HCT116 (cell line): ENCODE results near the gene TTC23L. TPM values are rescaled to one million over a fixed set of nuclear protein-coding genes. Genes with fewer than 3 reads are reported as not detected.

Source experiments
- ATAC-seq: fragments of 200-7000 bp; cut with Tn5 transposase; 2 replicates; pipeline ENCODE4 v1.9.1; 2020; ENCODE audit warnings: mild to moderate bottlenecking, moderate library complexity
- BruUV-seq: library from RNA; stranded (reverse); fragments of 400-500 nt; replicated peaks from 2 replicates; lab custom pipeline; 2021; lab: Mats Ljungman, UMichigan
- CTCF ChIA-PET: fragments of 300-600 bp; sonication (Branson Sonifier 250); formaldehyde crosslinking; loops from one replicate; lab custom pipeline; 2021; ENCODE audit warnings: antibody characterized with exemption; lab: Charles Lee
- POLR2A ChIA-PET: fragments of 300-600, 350-600 bp; sonication (Branson Sonifier 250); formaldehyde crosslinking; loops from one replicate; lab custom pipeline; 2021; ENCODE audit warnings: antibody characterized with exemption; lab: Charles Lee
- RAD21 ChIA-PET, 2 experiments: fragments of 300-600 bp; sonication (Branson Sonifier 250); formaldehyde crosslinking; loops; one replicate each; lab custom pipeline; 2023; ENCODE audit warnings: low total read pairs in 2 of 2; ENCODE audit not compliant: uncharacterized antibody in 2 of 2, unreplicated experiment in 2 of 2, low non-redundant PET in 1 of 2; lab: Charles Lee
- DNase-seq: peaks from one replicate; pipeline ENCODE4 v3.0.0-alpha.2; 2010; ENCODE audit warnings: low read depth, low spot score
- H2AFZ ChIP-seq: fragments of 200-600 bp; shearing (Covaris generic), sonication (generic); 2 replicates; pipeline ENCODE4 v1.6.1; 2017; ENCODE audit warnings: low read depth, mixed run types, mixed read lengths, antibody characterized with exemption, low read length; ENCODE audit not compliant: poor library complexity, severe bottlenecking
- H3K27ac ChIP-seq: 2 replicates; pipeline ENCODE4 v1.5.1; 2012; ENCODE audit warnings: low read depth, low read length
- H3K27me3 ChIP-seq: fragments of 200-600 bp; sonication (generic); 2 replicates; pipeline ENCODE4 v1.6.1; 2016; ENCODE audit warnings: mixed run types, low read length, mixed read lengths; ENCODE audit not compliant: insufficient read depth
- H3K36me3 ChIP-seq, 2 experiments: fragments of 200-500 bp in 1 of 2; fragments of 200-600 bp in 1 of 2; sonication (Bioruptor generic) in 1 of 2; sonication (generic) in 1 of 2; 2 replicates each; pipeline versions ENCODE4 v1.5.1 to v1.6.1; 2014 to 2016; ENCODE audit warnings: low read length in 2 of 2, inconsistent platforms in 1 of 2, mixed read lengths in 1 of 2, mixed run types in 1 of 2; ENCODE audit not compliant: insufficient read depth in 2 of 2, control insufficient read depth in 1 of 2
- H3K4me1 ChIP-seq, 2 experiments: fragments of 200-600 bp in 1 of 2; sonication (generic) in 1 of 2; 2 replicates each; pipeline versions ENCODE4 v1.5.1 to v1.6.1; 2012 to 2017; ENCODE audit warnings: low read length in 2 of 2, inconsistent platforms in 1 of 2, mild to moderate bottlenecking in 1 of 2, mixed read lengths in 1 of 2, mixed run types in 1 of 2, moderate library complexity in 1 of 2; ENCODE audit not compliant: insufficient read depth in 2 of 2, control insufficient read depth in 1 of 2
- H3K4me2 ChIP-seq: fragments of 200-600 bp; sonication (generic); 2 replicates; pipeline ENCODE4 v1.6.1; 2017; ENCODE audit warnings: mixed run types, low read length, mixed read lengths
- H3K4me3 ChIP-seq, 2 experiments: fragments of 200-600 bp in 1 of 2; sonication (generic) in 1 of 2; replicated peaks in 1 of 2; 2 replicates each; pipeline ENCODE4 v1.5.1; 2011 to 2016; ENCODE audit warnings: low read length in 2 of 2, control low read depth in 1 of 2, low read depth in 1 of 2, mild to moderate bottlenecking in 1 of 2, mixed read lengths in 1 of 2, mixed run types in 1 of 2
- H3K79me2 ChIP-seq: fragments of 200-600 bp; sonication (generic); 2 replicates; pipeline ENCODE4 v1.6.1; 2017; ENCODE audit warnings: mild to moderate bottlenecking, mixed run types, low read length, moderate library complexity, mixed read lengths; ENCODE audit not compliant: insufficient read depth
- H3K9ac ChIP-seq: fragments of 200-600 bp; sonication (generic); 2 replicates; pipeline ENCODE4 v1.6.1; 2016; ENCODE audit warnings: low read length, mixed read lengths
- H3K9me2 ChIP-seq: fragments of 200-600 bp; sonication (generic), shearing (Covaris generic); 2 replicates; pipeline ENCODE4 v1.6.1; 2017; ENCODE audit warnings: mixed run types, mild to moderate bottlenecking, moderate library complexity; ENCODE audit not compliant: insufficient read depth
- H3K9me3 ChIP-seq, 2 experiments: fragments of 200-500 bp in 1 of 2; fragments of 200-600 bp in 1 of 2; sonication (Bioruptor generic) in 1 of 2; sonication (generic) in 1 of 2; 2 replicates each; pipeline ENCODE4 v1.6.1; 2014 to 2017; ENCODE audit warnings: low read length in 2 of 2, mixed read lengths in 2 of 2, inconsistent platforms in 1 of 2, low read depth in 1 of 2, mild to moderate bottlenecking in 1 of 2, mixed run types in 1 of 2, moderate library complexity in 1 of 2; ENCODE audit not compliant: control insufficient read depth in 1 of 2, insufficient read depth in 1 of 2
- H4K20me1 ChIP-seq: fragments of 200-600 bp; sonication (generic), shearing (Covaris generic); 2 replicates; pipeline ENCODE4 v1.6.1; 2017; ENCODE audit warnings: mixed run types, mild to moderate bottlenecking, moderate library complexity; ENCODE audit not compliant: insufficient read depth
- EGR1 ChIP-seq: IDR thresholded peaks from 2 replicates; pipeline ENCODE4 v1.6.1; 2012; ENCODE audit warnings: low read depth
- EZH2phosphoT487 ChIP-seq: fragments of 200-600 bp; IDR thresholded peaks from 2 replicates; pipeline ENCODE4 v1.6.1; 2018; ENCODE audit warnings: antibody characterized with exemption, borderline replicate concordance
- POLR2A ChIP-seq: IDR thresholded peaks from 2 replicates; pipeline ENCODE4 v1.7.0; 2011; ENCODE audit warnings: borderline replicate concordance; ENCODE audit not compliant: insufficient read depth, insufficient read length; ENCODE audit errors: extremely low read depth
- RAD21 ChIP-seq: IDR thresholded peaks from 2 replicates; pipeline ENCODE4 v1.6.1; 2012; ENCODE audit warnings: low read depth, mild to moderate bottlenecking
- YY1 ChIP-seq: IDR thresholded peaks from 2 replicates; pipeline ENCODE4 v1.6.1; 2011; ENCODE audit warnings: low read length, low read depth, moderate library complexity, mild to moderate bottlenecking; ENCODE audit not compliant: insufficient replicate concordance; ENCODE audit errors: extremely low read depth
- ZBTB33 ChIP-seq: IDR thresholded peaks from 2 replicates; pipeline ENCODE4 v1.6.1; 2011; ENCODE audit warnings: mild to moderate bottlenecking, low read length, moderate library complexity; ENCODE audit not compliant: insufficient replicate concordance; ENCODE audit errors: extremely low read depth
- ZFX ChIP-seq: fragments of 450-650 bp; IDR thresholded peaks from 2 replicates; pipeline ENCODE4 v1.6.1; 2017
- intact Hi-C: fragments of 100-400 bp; cut with micrococcal nuclease; formaldehyde crosslinking; loops from 2 replicates; pipeline ENCODE4 v1.10.0; 2022
- total RNA-seq: library from RNA; stranded (reverse); gene quantifications from one replicate; pipeline ENCODE4 v1.2.1, GENCODE V29; 2021; ENCODE audit not compliant: unreplicated experiment
- TF ChIP-seq, protein P1 (sequence below), 3 experiments: fragments of 200-600 bp in 1 of 3; sonication (generic) in 1 of 3; IDR thresholded peaks in 2 of 3; conservative IDR thresholded peaks in 1 of 3; 2 replicates each; pipeline ENCODE4 v1.5.1; 2012 to 2017; ENCODE audit warnings: low read depth in 2 of 3, low read length in 2 of 3, antibody characterized with exemption in 1 of 3, borderline replicate concordance in 1 of 3, control low read depth in 1 of 3, mild to moderate bottlenecking in 1 of 3, mixed read lengths in 1 of 3, mixed run types in 1 of 3, moderate library complexity in 1 of 3; ENCODE audit not compliant: insufficient read depth in 1 of 3
- TF ChIP-seq, protein P2 (sequence below): IDR thresholded peaks from 2 replicates; pipeline ENCODE4 v1.6.1; 2012; ENCODE audit warnings: low read depth

TTC23L gene
- total RNA-seq, 1 experiment from 2014 or later, result 1.0 TPM

DNA sequence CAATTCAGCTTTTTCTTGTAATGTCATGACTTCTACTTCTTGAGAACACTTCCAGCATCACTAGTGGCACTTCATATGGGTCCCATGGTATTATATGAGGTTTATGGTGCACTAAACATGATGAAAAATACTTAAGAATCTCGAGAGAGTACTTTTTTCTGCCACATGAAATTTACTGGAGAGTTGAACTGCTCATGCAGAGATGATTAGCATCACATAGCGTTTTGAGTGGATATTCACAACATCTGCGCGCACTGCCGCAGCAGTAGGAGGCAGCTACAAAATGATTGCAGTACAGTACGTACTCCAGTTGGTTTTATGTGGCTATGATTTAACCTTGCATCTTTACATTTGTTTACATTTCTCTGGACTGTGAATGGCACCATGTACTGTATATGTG, 61.7 kb downstream of the TTC23L start:
- intact Hi-C loops, result no loop called here
- Histone ChIP-seq H3K27me3 (no peaks in the 10 kb centered on the region), H3K27ac (no peak overlapping the region), H3K9me3 (no peaks in the 10 kb centered on the region), H3K4me3 (no peak overlapping the region), H4K20me1 (no peaks in the 10 kb centered on the region)
- DNase-seq, result no peak
- no peak for ATAC-seq
- no peak for TF ChIP-seq ZBTB33
- TF ChIP-seq EGR1, result no peak
- TF ChIP-seq RAD21, result no peak
- no peak for TF ChIP-seq EZH2phosphoT487
- TF ChIP-seq, protein P1, sequence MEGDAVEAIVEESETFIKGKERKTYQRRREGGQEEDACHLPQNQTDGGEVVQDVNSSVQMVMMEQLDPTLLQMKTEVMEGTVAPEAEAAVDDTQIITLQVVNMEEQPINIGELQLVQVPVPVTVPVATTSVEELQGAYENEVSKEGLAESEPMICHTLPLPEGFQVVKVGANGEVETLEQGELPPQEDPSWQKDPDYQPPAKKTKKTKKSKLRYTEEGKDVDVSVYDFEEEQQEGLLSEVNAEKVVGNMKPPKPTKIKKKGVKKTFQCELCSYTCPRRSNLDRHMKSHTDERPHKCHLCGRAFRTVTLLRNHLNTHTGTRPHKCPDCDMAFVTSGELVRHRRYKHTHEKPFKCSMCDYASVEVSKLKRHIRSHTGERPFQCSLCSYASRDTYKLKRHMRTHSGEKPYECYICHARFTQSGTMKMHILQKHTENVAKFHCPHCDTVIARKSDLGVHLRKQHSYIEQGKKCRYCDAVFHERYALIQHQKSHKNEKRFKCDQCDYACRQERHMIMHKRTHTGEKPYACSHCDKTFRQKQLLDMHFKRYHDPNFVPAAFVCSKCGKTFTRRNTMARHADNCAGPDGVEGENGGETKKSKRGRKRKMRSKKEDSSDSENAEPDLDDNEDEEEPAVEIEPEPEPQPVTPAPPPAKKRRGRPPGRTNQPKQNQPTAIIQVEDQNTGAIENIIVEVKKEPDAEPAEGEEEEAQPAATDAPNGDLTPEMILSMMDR (IDR thresholded peaks at IDR 0.05 in 2 of 3, conservative IDR thresholded peaks at IDR 0.05 in 1 of 3; ENCODE audit: borderline replicate concordance in 1 of 3, insufficient read depth in 1 of 3, low read depth in 2 of 3, low read length in 2 of 3), result no peak
- TF ChIP-seq, protein P2, sequence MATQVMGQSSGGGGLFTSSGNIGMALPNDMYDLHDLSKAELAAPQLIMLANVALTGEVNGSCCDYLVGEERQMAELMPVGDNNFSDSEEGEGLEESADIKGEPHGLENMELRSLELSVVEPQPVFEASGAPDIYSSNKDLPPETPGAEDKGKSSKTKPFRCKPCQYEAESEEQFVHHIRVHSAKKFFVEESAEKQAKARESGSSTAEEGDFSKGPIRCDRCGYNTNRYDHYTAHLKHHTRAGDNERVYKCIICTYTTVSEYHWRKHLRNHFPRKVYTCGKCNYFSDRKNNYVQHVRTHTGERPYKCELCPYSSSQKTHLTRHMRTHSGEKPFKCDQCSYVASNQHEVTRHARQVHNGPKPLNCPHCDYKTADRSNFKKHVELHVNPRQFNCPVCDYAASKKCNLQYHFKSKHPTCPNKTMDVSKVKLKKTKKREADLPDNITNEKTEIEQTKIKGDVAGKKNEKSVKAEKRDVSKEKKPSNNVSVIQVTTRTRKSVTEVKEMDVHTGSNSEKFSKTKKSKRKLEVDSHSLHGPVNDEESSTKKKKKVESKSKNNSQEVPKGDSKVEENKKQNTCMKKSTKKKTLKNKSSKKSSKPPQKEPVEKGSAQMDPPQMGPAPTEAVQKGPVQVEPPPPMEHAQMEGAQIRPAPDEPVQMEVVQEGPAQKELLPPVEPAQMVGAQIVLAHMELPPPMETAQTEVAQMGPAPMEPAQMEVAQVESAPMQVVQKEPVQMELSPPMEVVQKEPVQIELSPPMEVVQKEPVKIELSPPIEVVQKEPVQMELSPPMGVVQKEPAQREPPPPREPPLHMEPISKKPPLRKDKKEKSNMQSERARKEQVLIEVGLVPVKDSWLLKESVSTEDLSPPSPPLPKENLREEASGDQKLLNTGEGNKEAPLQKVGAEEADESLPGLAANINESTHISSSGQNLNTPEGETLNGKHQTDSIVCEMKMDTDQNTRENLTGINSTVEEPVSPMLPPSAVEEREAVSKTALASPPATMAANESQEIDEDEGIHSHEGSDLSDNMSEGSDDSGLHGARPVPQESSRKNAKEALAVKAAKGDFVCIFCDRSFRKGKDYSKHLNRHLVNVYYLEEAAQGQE, result no peak
- no peak for TF ChIP-seq POLR2A
- TF ChIP-seq YY1, result no peak
- no peak for TF ChIP-seq ZFX
- TF ChIP-seq, all 23 proteins: peak for 0
- POLR2A ChIA-PET, result no interaction called here
- RAD21 ChIA-PET, result no interaction called here
- no peaks in the 10 kb centered on the region for H3K36me3 ChIP-seq
- H3K9ac ChIP-seq, result no peak overlapping the region
- no peaks in the 10 kb centered on the region for H3K9me2 ChIP-seq
- BruUV-seq, result no TSS peak
- no peaks in the 10 kb centered on the region for H3K4me1 ChIP-seq
- H3K4me2 ChIP-seq, result no peak overlapping the region
- no peak overlapping the region for H2AFZ ChIP-seq
- CTCF ChIA-PET, result interaction anchor here (1.2 kb wide), 1 partner anchor 377 kb away, joined by 3 read pairs; no protein-coding TSS in a partner anchor
- no peaks in the 10 kb centered on the region for H3K79me2 ChIP-seq
